CD4-positive, alpha-beta T cell treated with Interleukin-1 beta for 1 hour (primary cell): ENCODE data around the gene KCNK13.
"Not testable (repeated sequence)": the region's sequence is repeated elsewhere in the genome, so short reads cannot be mapped to it uniquely, and the experiment has no call there.

Experiments used
- DNase-seq, 2 donors: peaks; one replicate each; pipeline ENCODE4 v3.0.0-alpha.2; 2020 to 2022

The KCNK13 gene

GRCh38 chr14:90194706-90195105, 132.9 kb downstream of the KCNK13 start:
- no peak for DNase-seq

DNA sequence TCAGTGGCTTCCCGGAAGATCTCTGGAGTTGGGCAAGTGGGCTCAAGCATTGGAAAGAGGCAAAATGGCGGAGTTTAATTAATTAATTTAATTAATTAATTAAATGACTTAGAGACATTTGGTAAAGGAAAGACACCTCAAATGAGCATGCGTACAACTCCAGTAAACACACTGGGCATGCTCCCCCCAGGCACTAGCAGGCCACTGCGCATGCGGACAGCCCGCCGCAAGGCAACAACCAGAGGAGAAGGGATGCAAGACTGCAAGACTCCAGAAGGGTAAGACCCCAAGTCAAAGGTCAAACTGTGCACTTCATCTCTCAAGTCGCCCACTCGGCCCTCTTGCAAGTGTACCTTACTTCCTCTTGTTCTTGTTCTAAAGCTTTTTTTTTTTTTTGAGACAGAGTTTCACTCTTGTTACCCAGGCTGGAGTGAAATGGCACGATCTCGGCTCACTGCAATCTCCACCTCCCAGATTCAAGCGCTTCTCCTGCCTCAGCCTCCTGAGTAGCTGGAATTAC, 136.8 kb downstream of the KCNK13 start:
- no peak for DNase-seq

DNA sequence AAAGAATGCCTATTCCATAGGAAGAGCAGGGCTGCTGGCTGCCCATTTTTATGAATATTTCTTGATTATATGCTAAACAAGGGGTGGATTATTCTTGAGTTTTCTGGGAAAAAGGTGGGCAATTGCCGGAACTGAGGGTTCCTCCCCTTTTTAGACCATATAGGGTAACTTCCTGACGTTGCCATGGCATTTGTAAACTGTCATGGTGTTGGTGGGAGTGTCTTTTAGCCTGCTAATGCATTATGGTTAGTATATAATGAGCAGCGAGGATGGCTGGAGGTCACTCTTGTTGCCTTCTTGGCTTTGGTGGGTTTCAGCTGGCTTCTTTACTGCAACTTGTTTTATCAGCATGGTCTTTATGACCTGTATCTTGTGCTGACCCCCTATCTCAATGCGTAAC, 138.8 kb downstream of the KCNK13 start:
- not testable (repeated sequence) for DNase-seq

GRCh38 chr14:90201344-90201743, 139.6 kb downstream of the KCNK13 start:
- DNase-seq = no peak

DNA sequence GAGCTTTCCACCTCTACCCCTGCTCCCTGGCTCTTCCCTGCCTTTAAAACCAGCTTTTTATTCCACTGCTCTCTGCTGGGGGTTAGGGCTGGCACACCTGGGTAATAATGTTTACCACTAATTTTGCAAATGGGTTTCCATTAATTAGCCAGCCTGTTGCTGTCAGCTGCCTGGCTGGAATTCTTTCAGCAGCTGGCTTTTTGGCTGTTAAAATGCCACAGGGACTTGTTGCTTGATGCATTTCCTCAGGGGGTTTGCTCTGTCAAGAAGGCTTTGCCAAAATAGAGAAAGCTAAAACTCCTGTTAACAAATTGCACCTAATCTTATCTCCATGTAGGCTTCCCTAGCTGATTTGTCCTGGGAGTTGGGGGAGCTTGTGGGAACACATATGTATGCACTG, 142.7 kb downstream of the KCNK13 start:
- DNase-seq = no peak

DNA sequence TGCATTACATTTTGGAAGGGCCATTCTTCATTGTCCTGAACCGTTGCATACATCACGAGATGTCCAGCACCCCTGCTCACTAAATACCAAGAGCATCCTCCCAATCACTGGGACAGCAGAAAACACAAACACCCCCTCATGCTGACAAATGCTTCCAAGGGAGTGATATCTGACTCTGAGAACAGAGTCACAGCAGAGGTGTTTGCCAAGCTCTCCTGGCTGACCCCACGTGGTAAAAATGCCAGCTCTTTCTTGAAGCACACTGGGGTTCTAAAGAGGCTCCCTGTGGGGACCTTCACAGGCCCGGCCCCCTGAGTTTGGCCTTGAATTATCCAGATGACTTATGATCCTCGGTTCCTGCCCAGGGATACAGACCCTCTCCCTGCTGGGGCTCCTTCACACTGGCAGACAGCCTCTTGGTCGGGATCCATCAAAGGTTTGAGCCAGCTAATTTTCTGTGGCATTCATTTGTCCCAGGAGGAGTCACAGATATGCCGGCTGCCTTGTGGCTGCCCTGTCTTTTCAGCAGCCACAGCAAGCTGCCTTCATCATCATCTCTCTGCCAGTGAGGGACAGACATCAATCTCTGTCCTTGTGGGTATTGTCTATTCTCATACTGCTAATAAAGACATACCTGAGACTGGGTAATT, 151.4 kb downstream of the KCNK13 start:
- no peak for DNase-seq

DNA sequence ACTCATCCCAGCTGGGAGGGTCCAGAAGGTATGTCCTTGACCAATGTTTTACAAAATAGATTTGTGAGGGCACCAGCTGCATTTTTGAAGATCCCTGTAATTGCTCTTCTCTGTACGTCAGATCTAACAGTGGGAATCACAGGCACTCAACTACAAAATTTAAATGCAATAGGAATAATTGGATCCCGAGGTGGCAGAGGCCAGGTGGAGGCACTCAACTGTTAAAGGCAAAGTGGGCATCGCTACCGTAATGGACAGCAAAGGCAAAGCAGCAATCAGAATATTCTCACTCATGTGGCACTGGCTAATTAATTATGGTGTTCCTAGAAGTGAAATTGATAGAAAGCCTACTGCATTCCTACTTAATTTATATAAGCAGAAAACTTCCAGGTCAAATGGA, 166.7 kb downstream of the KCNK13 start:
- no peak for DNase-seq

DNA sequence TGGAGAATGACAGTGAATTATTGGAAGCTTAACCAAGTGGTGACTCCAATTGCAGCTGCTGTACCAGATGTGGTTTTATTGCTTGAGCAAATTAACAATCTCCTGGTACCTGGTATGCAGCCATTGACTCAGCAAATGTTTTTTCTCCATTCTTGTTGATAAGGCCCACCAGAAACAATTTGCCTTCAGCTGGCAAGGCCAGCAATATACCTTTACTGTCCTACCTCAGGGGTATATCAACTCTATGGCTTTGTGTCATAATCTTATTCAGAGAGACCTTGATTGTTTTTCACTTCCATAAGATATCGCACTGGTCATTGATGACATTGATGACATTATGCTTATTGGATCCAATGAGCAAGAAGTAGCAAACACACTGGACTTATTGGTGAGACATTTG, 168.1 kb downstream of the KCNK13 start:
- not testable (repeated sequence) for DNase-seq
